H9 (cell line): ENCODE data around the gene SZRD1. TPM values are rescaled to one million over a fixed set of nuclear protein-coding genes. Genes with fewer than 3 reads are reported as not detected.
A peak's percentile ranks its signal among the peaks of the same experiment; 100 is the strongest.

Experiments used
- DNase-seq: peaks from one replicate; pipeline ENCODE4 v3.0.0-alpha.2; 2017
- H2AFZ ChIP-seq: one replicate; pipeline ENCODE4 v1.6.1; 2013; ENCODE audit warnings: mild to moderate bottlenecking, low read length, control low read depth, moderate library complexity
- H2AK5ac ChIP-seq: 2 replicates; pipeline ENCODE4 v1.6.1; 2013; ENCODE audit warnings: low read length, control low read depth, mixed read lengths; ENCODE audit not compliant: insufficient read length
- H2BK120ac ChIP-seq: one replicate; pipeline ENCODE4 v1.6.1; 2013; ENCODE audit warnings: low read depth, mild to moderate bottlenecking, low read length, control low read depth, inconsistent platforms; ENCODE audit not compliant: poor library complexity, severe bottlenecking
- H2BK12ac ChIP-seq: 2 replicates; pipeline ENCODE4 v1.6.1; 2013; ENCODE audit warnings: low read length, control low read depth, mixed read lengths, low read depth; ENCODE audit not compliant: insufficient read length
- H2BK15ac ChIP-seq: 2 replicates; pipeline ENCODE4 v1.6.1; 2013; ENCODE audit warnings: low read depth, low read length, control low read depth
- H2BK20ac ChIP-seq: one replicate; pipeline ENCODE4 v1.6.1; 2013; ENCODE audit warnings: low read depth, mild to moderate bottlenecking, low read length, control low read depth, inconsistent platforms; ENCODE audit not compliant: poor library complexity, severe bottlenecking
- H2BK5ac ChIP-seq: 2 replicates; pipeline ENCODE4 v1.6.1; 2013; ENCODE audit warnings: low read length, control low read depth, mixed read lengths; ENCODE audit not compliant: insufficient read length
- H3K14ac ChIP-seq: 2 replicates; pipeline ENCODE4 v1.6.1; 2013; ENCODE audit warnings: low read length, control low read depth; ENCODE audit not compliant: insufficient read depth
- H3K18ac ChIP-seq: 2 replicates; pipeline ENCODE4 v1.6.1; 2013; ENCODE audit warnings: low read depth, mild to moderate bottlenecking, mixed read lengths, low read length, control low read depth; ENCODE audit not compliant: insufficient read length
- H3K23ac ChIP-seq: 2 replicates; pipeline ENCODE4 v1.6.1; 2013; ENCODE audit warnings: low read length, control low read depth, mixed read lengths, low read depth; ENCODE audit not compliant: insufficient read length
- H3K23me2 ChIP-seq: 2 replicates; pipeline ENCODE4 v1.6.1; 2013; ENCODE audit warnings: low read depth, mild to moderate bottlenecking, mixed read lengths, low read length, control low read depth; ENCODE audit not compliant: insufficient read length, poor library complexity, severe bottlenecking
- H3K27ac ChIP-seq: 2 replicates; pipeline ENCODE4 v1.5.1; 2013; ENCODE audit warnings: low read length, control low read depth, mixed read lengths, low read depth; ENCODE audit not compliant: insufficient read length
- H3K27me3 ChIP-seq: 2 replicates; pipeline ENCODE4 v1.6.1; 2013; ENCODE audit warnings: low read length, control low read depth, inconsistent platforms; ENCODE audit not compliant: insufficient read depth
- H3K4ac ChIP-seq: 2 replicates; pipeline ENCODE4 v1.6.1; 2013; ENCODE audit warnings: low read depth, mild to moderate bottlenecking, control low read depth, inconsistent platforms, low read length, moderate library complexity
- H3K4me1 ChIP-seq: 2 replicates; pipeline ENCODE4 v1.6.1; 2013; ENCODE audit warnings: low read length, control low read depth, inconsistent platforms; ENCODE audit not compliant: insufficient read depth
- H3K4me2 ChIP-seq: 2 replicates; pipeline ENCODE4 v1.6.1; 2013; ENCODE audit warnings: low read length, control low read depth, mixed read lengths; ENCODE audit not compliant: insufficient read length, insufficient read depth
- H3K56ac ChIP-seq: 2 replicates; pipeline ENCODE4 v1.6.1; 2013; ENCODE audit warnings: low read depth, mild to moderate bottlenecking, mixed read lengths, low read length, control low read depth; ENCODE audit not compliant: insufficient read length
- H3K79me1 ChIP-seq: 2 replicates; pipeline ENCODE4 v1.6.1; 2013; ENCODE audit warnings: low read depth, mild to moderate bottlenecking, moderate library complexity, low read length, control low read depth, inconsistent platforms; ENCODE audit not compliant: insufficient read depth, poor library complexity, severe bottlenecking
- H3K79me2 ChIP-seq: 2 replicates; pipeline ENCODE4 v1.6.1; 2013; ENCODE audit warnings: low read length, control low read depth, inconsistent platforms; ENCODE audit not compliant: insufficient read depth
- H3K9ac ChIP-seq: 2 replicates; pipeline ENCODE4 v1.6.1; 2013; ENCODE audit warnings: low read length, control low read depth, mixed read lengths; ENCODE audit not compliant: insufficient read length; ENCODE audit errors: extremely low read depth
- H3K9me3 ChIP-seq: one replicate; pipeline ENCODE4 v1.6.1; 2013; ENCODE audit warnings: low read depth, low read length, inconsistent platforms; ENCODE audit not compliant: control insufficient read depth
- H3T11ph ChIP-seq: one replicate; pipeline ENCODE4 v1.6.1; 2013; ENCODE audit warnings: mild to moderate bottlenecking, low read length, control low read depth, inconsistent platforms
- H4K20me1 ChIP-seq: one replicate; pipeline ENCODE4 v1.6.1; 2013; ENCODE audit not compliant: control insufficient read depth, insufficient read length, insufficient read depth
- H4K5ac ChIP-seq: 2 replicates; pipeline ENCODE4 v1.6.1; 2013; ENCODE audit warnings: low read depth, mild to moderate bottlenecking, mixed read lengths, low read length, control low read depth; ENCODE audit not compliant: insufficient read length
- H4K8ac ChIP-seq: replicated peaks from 2 replicates; pipeline ENCODE4 v1.6.1; 2013; ENCODE audit warnings: low read length, control low read depth, mixed read lengths, low read depth; ENCODE audit not compliant: insufficient read length
- H4K91ac ChIP-seq: 2 replicates; pipeline ENCODE4 v1.6.1; 2013; ENCODE audit warnings: low read depth, mild to moderate bottlenecking, moderate library complexity, mixed read lengths, low read length, control low read depth; ENCODE audit not compliant: insufficient read length
- H3K27ac Mint-ChIP-seq, 3 experiments: 2 replicates in 2 of 3; 3 replicates in 1 of 3; pipeline ENCODE4 v1.8.0; 2020 to 2021; ENCODE audit warnings: mixed read lengths in 3 of 3, mild to moderate bottlenecking in 1 of 3, moderate library complexity in 1 of 3
- H3K27me3 Mint-ChIP-seq: 2 replicates; pipeline ENCODE4 v1.8.0; 2021; ENCODE audit warnings: low read depth, mild to moderate bottlenecking, moderate library complexity, mixed read lengths
- H3K36me3 Mint-ChIP-seq, 3 experiments: 2 replicates in 2 of 3; 3 replicates in 1 of 3; pipeline ENCODE4 v1.8.0; 2020 to 2021; ENCODE audit warnings: low read depth in 3 of 3, mixed read lengths in 3 of 3; ENCODE audit not compliant: insufficient read depth in 1 of 3
- H3K4me1 Mint-ChIP-seq, 2 experiments: 2 replicates each; pipeline ENCODE4 v1.8.0; 2020; ENCODE audit warnings: mixed read lengths in 2 of 2
- H3K4me3 Mint-ChIP-seq, 2 experiments: 2 replicates in 1 of 2; 3 replicates in 1 of 2; pipeline ENCODE4 v1.8.0; 2020 to 2021; ENCODE audit warnings: mild to moderate bottlenecking in 2 of 2, mixed read lengths in 2 of 2, moderate library complexity in 1 of 2
- H3K9me3 Mint-ChIP-seq, 2 experiments: 2 replicates in 1 of 2; 3 replicates in 1 of 2; pipeline ENCODE4 v1.8.0; 2020; ENCODE audit warnings: mild to moderate bottlenecking in 2 of 2, mixed read lengths in 2 of 2, moderate library complexity in 1 of 2
- WGBS: extraction: QIAGEN DNeasy Blood & Tissue Kit; methylation state at CpG from one replicate; pipeline ENCODE4 v1.1.7; 2013; ENCODE audit warnings: missing lambda C conversion rate, low lambda C conversion rate, mixed read lengths; ENCODE audit not compliant: insufficient read length; ENCODE audit errors: extremely low coverage; 5-methylcytosine and 5-hydroxymethylcytosine counted together
- total RNA-seq: library from RNA; stranded (reverse); gene quantifications from 2 replicates; pipeline ENCODE4 v1.2.1, GENCODE V29; 2021
- TF ChIP-seq, protein P1 (sequence below): fragments of 200-600 bp; sonication (generic); conservative IDR thresholded peaks from 3 replicates; pipeline ENCODE4 v1.8.0; 2021; ENCODE audit warnings: antibody characterized with exemption, mild to moderate bottlenecking

Gene SZRD1
- total RNA-seq, 1 experiment from 2014 or later = 118 TPM

DNA sequence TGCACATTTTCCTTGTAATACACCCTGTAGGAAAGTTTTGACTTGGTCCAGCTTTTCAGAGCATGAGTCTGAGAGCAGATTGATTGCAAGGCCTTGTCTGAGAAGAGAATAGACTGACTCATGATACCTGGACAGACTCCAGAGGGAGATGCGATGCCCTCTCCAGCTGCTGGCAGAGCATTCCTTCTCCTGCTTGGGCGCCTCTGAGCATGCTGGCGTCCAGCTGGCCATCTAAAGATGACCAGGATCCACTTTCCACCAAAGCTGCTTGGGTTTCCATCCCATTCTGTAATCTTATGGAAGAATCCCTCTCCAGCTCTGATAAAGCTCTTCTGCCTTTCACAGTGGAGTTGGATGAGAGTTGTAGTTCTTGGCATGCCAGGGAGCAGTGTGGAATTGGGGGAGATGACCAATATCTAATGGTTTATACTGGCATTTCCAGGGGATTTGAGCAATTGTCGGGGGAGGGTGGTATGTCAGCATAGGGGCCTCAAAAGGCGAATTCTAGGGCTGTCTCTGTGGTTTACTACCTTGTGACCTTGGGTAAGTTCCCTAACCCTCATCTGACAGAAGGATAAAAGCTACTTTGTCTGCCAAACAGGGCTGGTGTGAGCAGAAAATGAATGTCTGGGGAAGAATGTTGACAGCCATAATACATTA is 19.5 kb downstream of the SZRD1 start:
- no CpG with 5 or more reads among the region's 5 CpGs for WGBS
- Histone ChIP-seq H4K20me1 (peaks cover 7% of the 10 kb centered on the region), H3K14ac (no peak overlapping the region), H2BK120ac (no peak overlapping the region), H2AK5ac (no peak overlapping the region), H4K91ac (no peak overlapping the region), H4K5ac (no peak overlapping the region), H2BK12ac (no peak overlapping the region), H3K4ac (no peak overlapping the region), H3K4me2 (no peak overlapping the region), H3K79me1 (peaks cover 5% of the 10 kb centered on the region), H3K56ac (no peak overlapping the region), H3K9me3 (no peaks in the 10 kb centered on the region), H3K27ac (no peak overlapping the region), H2BK5ac (no peak overlapping the region), H3T11ph (no peak overlapping the region), H3K23me2 (no peaks in the 10 kb centered on the region), H2BK15ac (no peak overlapping the region), H2AFZ (no peak overlapping the region), H3K18ac (no peak overlapping the region), H3K79me2 (peaks cover 50% of the 10 kb centered on the region), H3K9ac (no peak overlapping the region), H4K8ac (no peak overlapping the region), H3K27me3 (no peaks in the 10 kb centered on the region), H3K23ac (no peak overlapping the region), H2BK20ac (no peak overlapping the region), H3K4me1 (peaks cover 12% of the 10 kb centered on the region; the same call in 1 of the 2 replicates)
- Mint-ChIP-seq H3K27ac (0 out of 7 replicates have a peak overlapping the region, but pooled peaks of 1 of the 3 experiments have one; percentile 61), H3K4me3 (no peak overlapping the region), H3K27me3 (no peaks in the 10 kb centered on the region), H3K36me3 (peaks cover 0 to 6% (median 4%) of the 10 kb centered on the region in 3 experiments; a peak in 3 of 7 replicates), H3K9me3 (no peaks in the 10 kb centered on the region; a peak in 1 of 5 replicates), H3K4me1 (peaks cover 38 to 39% of the 10 kb centered on the region in 2 experiments)
- TF ChIP-seq, protein P1, sequence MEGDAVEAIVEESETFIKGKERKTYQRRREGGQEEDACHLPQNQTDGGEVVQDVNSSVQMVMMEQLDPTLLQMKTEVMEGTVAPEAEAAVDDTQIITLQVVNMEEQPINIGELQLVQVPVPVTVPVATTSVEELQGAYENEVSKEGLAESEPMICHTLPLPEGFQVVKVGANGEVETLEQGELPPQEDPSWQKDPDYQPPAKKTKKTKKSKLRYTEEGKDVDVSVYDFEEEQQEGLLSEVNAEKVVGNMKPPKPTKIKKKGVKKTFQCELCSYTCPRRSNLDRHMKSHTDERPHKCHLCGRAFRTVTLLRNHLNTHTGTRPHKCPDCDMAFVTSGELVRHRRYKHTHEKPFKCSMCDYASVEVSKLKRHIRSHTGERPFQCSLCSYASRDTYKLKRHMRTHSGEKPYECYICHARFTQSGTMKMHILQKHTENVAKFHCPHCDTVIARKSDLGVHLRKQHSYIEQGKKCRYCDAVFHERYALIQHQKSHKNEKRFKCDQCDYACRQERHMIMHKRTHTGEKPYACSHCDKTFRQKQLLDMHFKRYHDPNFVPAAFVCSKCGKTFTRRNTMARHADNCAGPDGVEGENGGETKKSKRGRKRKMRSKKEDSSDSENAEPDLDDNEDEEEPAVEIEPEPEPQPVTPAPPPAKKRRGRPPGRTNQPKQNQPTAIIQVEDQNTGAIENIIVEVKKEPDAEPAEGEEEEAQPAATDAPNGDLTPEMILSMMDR = no peak
- DNase-seq = no peak
